Measurements from ENCODE around the gene TTC27.

Gene TTC27

GRCh38 chr2:32666704-32667103, 38.9 kb downstream of the TTC27 start:
- intact Hi-C loops (cut with DNase I), result no loop called here
- no peak for DNase-seq

- no peak for DNase-seq
- intact Hi-C loops (cut with DNase I), result no loop called here
Observed at GRCh38 chr2:32668254-32668653, 40.4 kb downstream of the TTC27 start.

- DNase-seq, result no peak
- intact Hi-C loops (cut with DNase I), result no loop called here
Observed at GRCh38 chr2:32671885-32672533, 44.2 kb downstream of the TTC27 start.

- no peak for DNase-seq
- intact Hi-C loops (cut with DNase I), result no loop called here
Observed at GRCh38 chr2:32678825-32679224, 51.0 kb downstream of the TTC27 start.

GRCh38 chr2:32680942-32681341, 53.1 kb downstream of the TTC27 start:
- no peak for DNase-seq
- intact Hi-C loops (cut with DNase I), result no loop called here

GRCh38 chr2:32683520-32684086, 55.8 kb downstream of the TTC27 start:
- no peak for DNase-seq
- intact Hi-C loops (cut with DNase I), result no loop called here

- DNase-seq, result no peak
- intact Hi-C loops (cut with DNase I), result no loop called here
Observed at GRCh38 chr2:32688541-32688940, 60.7 kb downstream of the TTC27 start.

GRCh38 chr2:32691678-32692077, 63.8 kb downstream of the TTC27 start:
- intact Hi-C loops (cut with DNase I), result no loop called here
- no peak for DNase-seq

- intact Hi-C loops (cut with DNase I), result no loop called here
- no peak for DNase-seq
Observed at GRCh38 chr2:32696439-32696838, 68.6 kb downstream of the TTC27 start.

GRCh38 chr2:32697156-32697555, 69.3 kb downstream of the TTC27 start:
- DNase-seq, result no peak
- intact Hi-C loops (cut with DNase I), result no loop called here

GRCh38 chr2:32699151-32699550, 71.3 kb downstream of the TTC27 start:
- DNase-seq, result no peak
- intact Hi-C loops (cut with DNase I), result no loop called here

GRCh38 chr2:32701806-32702205, 74.0 kb downstream of the TTC27 start:
- no peak for DNase-seq
- intact Hi-C loops (cut with DNase I), result no loop called here

- DNase-seq, result no peak
- intact Hi-C loops (cut with DNase I), result no loop called here
Observed at GRCh38 chr2:32702303-32703064, 74.6 kb downstream of the TTC27 start.

GRCh38 chr2:32706815-32707579, 79.1 kb downstream of the TTC27 start:
- no peak for DNase-seq
- intact Hi-C loops (cut with DNase I), result no loop called here

GRCh38 chr2:32711219-32711618, 83.4 kb downstream of the TTC27 start:
- DNase-seq, result no peak
- intact Hi-C loops (cut with DNase I), result no loop called here

- intact Hi-C loops (cut with DNase I), result no loop called here
- DNase-seq, result no peak
Observed at GRCh38 chr2:32711908-32712501, 84.2 kb downstream of the TTC27 start.

- intact Hi-C loops (cut with DNase I), result no loop called here
- DNase-seq, result no peak
Observed at GRCh38 chr2:32712870-32713269, 85.0 kb downstream of the TTC27 start.

GRCh38 chr2:32714521-32714920, 86.7 kb downstream of the TTC27 start:
- DNase-seq, result no peak
- intact Hi-C loops (cut with DNase I), result no loop called here

GRCh38 chr2:32715391-32715841, 87.6 kb downstream of the TTC27 start:
- intact Hi-C loops (cut with DNase I), result no loop called here

GRCh38 chr2:32715981-32716380, 88.1 kb downstream of the TTC27 start:
- intact Hi-C loops (cut with DNase I), result no loop called here
- DNase-seq, result no peak

More at GRCh38 chr2:32715391-32715841, 87.6 kb downstream of the TTC27 start:
- no peak for DNase-seq

- intact Hi-C loops (cut with DNase I), result no loop called here
- no peak for DNase-seq
Observed at GRCh38 chr2:32716598-32716997, 88.7 kb downstream of the TTC27 start.
